Effector memory CD4-positive, alpha-beta T cell (primary cell): ENCODE data around the gene EPHB6.

ENCODE experiments used
- DNase-seq, 3 donors: peaks; one replicate each; pipeline ENCODE4 v3.0.0-alpha.2; 2020
- H3K27ac ChIP-seq: 2 replicates; pipeline ENCODE4 v1.7.0; 2013; ENCODE audit warnings: mild to moderate bottlenecking, low read length, moderate library complexity; ENCODE audit not compliant: insufficient read depth, poor library complexity, severe bottlenecking
- H3K27me3 ChIP-seq: replicated peaks from 2 replicates; pipeline ENCODE4 v1.7.0; 2013; ENCODE audit warnings: mild to moderate bottlenecking, low read length; ENCODE audit not compliant: insufficient read depth, control insufficient read depth, poor library complexity, severe bottlenecking
- H3K36me3 ChIP-seq: 2 replicates; pipeline ENCODE4 v1.7.0; 2013; ENCODE audit warnings: mild to moderate bottlenecking, low read length, moderate library complexity; ENCODE audit not compliant: control insufficient read depth, insufficient read depth
- H3K4me1 ChIP-seq: 2 replicates; pipeline ENCODE4 v1.7.0; 2013; ENCODE audit warnings: low read length, mild to moderate bottlenecking; ENCODE audit not compliant: control insufficient read depth, insufficient read depth, poor library complexity, severe bottlenecking
- H3K4me3 ChIP-seq: 2 replicates; pipeline ENCODE4 v1.7.0; 2013; ENCODE audit warnings: low read length, low read depth, mild to moderate bottlenecking; ENCODE audit not compliant: insufficient read depth, poor library complexity, severe bottlenecking
- H3K9me3 ChIP-seq: 2 replicates; pipeline ENCODE4 v1.7.0; 2013; ENCODE audit warnings: mild to moderate bottlenecking, low read length, moderate library complexity; ENCODE audit not compliant: control insufficient read depth

Gene EPHB6

DNA sequence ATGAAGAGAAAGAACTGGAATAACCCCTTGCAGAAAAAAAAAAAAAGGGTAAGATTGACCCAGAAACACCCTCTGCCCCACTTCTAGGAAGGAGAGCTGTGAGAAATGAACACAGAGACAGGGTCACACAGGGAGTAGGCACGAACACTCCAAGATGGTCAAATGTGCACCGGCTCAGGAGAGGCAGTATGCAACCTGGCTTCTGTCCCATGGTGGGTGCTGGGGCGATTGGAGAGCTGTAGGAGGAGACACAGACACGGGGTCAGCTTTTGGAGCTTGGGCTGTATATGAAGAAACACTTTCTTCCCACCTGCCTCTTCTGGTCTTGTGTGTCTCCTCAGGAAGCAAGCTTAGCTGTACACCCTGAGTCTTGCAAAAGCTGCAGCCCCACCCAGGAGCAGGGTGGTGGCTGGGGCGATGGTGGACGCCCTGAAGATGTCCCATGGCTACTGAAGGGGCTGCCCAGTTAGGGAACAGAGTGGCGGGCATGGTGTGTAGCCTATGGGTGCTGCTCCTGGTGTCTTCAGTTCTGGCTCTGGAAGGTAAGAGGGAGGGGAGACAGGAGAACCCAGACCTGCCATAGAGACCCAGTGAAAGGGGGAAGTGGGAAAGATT is 8.0 kb downstream of the EPHB6 start:
- no peaks in the 10 kb centered on the region for H3K9me3 ChIP-seq
- peaks cover 2% of the 10 kb centered on the region for H3K36me3 ChIP-seq
- H3K27ac ChIP-seq: no peak overlapping the region

DNA sequence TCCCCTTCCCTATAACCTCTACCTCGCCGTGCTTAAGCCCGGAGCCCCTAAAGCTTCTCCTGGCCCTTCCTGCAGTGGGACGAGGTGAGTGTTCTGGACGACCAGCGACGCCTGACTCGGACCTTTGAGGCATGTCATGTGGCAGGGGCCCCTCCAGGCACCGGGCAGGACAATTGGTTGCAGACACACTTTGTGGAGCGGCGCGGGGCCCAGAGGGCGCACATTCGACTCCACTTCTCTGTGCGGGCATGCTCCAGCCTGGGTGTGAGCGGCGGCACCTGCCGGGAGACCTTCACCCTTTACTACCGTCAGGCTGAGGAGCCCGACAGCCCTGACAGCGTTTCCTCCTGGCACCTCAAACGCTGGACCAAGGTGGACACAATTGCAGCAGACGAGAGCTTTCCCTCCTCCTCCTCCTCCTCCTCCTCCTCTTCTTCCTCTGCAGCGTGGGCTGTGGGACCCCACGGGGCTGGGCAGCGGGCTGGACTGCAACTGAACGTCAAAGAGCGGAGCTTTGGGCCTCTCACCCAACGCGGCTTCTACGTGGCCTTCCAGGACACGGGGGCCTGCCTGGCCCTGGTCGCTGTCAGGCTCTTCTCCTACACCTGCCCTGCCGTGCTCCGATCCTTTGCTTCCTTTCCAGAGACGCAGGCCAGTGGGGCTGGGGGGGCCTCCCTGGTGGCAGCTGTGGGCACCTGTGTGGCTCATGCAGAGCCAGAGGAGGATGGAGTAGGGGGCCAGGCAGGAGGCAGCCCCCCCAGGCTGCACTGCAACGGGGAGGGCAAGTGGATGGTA is 9.2 kb downstream of the EPHB6 start:
- no peaks in the 10 kb centered on the region for H3K9me3 ChIP-seq
- H3K27ac ChIP-seq: no peak overlapping the region
- no peak overlapping the region for H3K4me3 ChIP-seq
- H3K36me3 ChIP-seq: peaks cover 7% of the 10 kb centered on the region
- no peaks in the 10 kb centered on the region for H3K27me3 ChIP-seq
- no peaks in the 10 kb centered on the region for H3K4me1 ChIP-seq
- no peak for DNase-seq

More for the DNA sequence above, 8.0 kb downstream of the EPHB6 start:
- Histone ChIP-seq H3K4me3 (no peak overlapping the region), H3K4me1 (no peaks in the 10 kb centered on the region), H3K27me3 (no peaks in the 10 kb centered on the region)
- DNase-seq: no peak

DNA sequence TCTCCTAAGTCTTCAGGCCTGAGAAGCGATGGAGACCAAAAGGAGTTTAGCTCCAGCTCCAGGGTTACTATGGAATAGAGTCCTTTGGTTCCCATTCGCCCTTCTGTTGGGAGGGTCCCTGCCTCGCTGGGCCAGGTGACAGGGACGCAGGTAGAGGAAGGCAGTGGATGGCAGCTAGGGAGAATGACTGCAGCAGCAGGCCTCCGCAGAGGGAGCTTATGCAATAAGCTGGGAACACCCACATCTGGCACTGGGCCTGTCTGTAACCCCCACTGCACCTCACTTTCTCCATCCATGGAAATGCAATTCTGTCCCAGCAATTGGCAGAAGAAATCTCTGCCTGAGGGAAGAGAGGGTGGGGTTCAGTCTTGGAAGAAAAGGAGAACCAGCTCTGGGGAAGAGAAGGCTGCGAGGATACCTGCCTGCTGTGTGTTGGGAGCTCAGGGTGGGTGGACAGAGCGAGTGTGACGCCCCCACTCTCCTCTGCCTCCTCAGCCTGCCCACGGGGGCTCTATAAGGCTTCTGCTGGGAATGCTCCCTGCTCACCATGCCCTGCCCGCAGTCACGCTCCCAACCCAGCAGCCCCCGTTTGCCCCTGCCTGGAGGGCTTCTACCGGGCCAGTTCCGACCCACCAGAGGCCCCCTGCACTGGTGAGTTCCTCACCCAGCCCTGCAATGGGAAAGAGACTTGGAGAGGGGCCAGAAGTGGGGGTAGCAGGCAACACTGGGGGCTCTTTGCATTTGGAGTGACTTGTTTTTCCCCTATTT is 10.3 kb downstream of the EPHB6 start:
- DNase-seq: no peak
- Histone ChIP-seq H3K4me3 (no peak overlapping the region), H3K27ac (no peak overlapping the region), H3K4me1 (no peaks in the 10 kb centered on the region), H3K36me3 (peaks cover 7% of the 10 kb centered on the region), H3K27me3 (no peaks in the 10 kb centered on the region), H3K9me3 (no peaks in the 10 kb centered on the region)

DNA sequence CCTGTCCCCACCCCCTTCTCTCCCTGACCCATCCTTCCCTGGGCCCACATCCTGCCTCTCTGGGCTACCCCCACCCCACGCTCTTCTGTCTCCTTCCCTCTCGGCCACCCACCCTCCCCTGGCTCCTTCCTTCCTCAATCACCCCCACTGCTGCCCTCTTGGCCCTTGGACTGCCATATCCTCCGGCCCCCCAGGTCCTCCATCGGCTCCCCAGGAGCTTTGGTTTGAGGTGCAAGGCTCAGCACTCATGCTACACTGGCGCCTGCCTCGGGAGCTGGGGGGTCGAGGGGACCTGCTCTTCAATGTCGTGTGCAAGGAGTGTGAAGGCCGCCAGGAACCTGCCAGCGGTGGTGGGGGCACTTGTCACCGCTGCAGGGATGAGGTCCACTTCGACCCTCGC is 10.9 kb downstream of the EPHB6 start:
- no peaks in the 10 kb centered on the region for H3K4me1 ChIP-seq
- H3K4me3 ChIP-seq: no peak overlapping the region
- no peak for DNase-seq
- H3K36me3 ChIP-seq: peaks cover 7% of the 10 kb centered on the region
- no peak overlapping the region for H3K27ac ChIP-seq
- no peaks in the 10 kb centered on the region for H3K9me3 ChIP-seq
- H3K27me3 ChIP-seq: no peaks in the 10 kb centered on the region

DNA sequence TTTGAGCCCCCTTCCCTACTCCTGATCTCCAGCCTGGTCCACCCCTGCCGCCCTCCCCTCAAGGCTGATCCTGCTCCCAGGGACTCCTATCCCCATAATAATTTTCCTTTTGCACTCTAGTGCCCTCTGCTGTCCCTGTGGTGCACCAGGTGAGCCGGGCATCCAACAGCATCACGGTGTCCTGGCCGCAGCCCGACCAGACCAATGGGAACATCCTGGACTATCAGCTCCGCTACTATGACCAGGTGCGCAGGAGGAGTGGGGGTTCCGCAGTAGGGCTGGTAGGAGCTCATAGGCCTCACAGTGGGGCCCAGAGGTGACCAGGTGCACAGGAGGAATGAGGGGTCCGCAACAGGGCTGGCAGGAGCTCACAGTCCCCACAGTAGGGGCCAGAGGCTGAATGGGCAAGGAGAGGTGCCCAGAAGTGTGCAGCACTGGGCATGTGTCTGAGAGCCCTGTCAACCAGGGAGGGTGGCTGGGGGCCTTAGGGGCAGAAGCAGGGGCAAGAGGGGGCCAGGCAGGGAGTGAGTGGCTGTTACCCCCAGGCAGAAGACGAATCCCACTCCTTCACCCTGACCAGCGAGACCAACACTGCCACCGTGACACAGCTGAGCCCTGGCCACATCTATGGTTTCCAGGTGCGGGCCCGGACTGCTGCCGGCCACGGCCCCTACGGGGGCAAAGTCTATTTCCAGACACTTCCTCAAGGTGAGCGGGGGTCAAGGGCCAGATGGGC is 11.7 kb downstream of the EPHB6 start:
- no peak overlapping the region for H3K4me3 ChIP-seq
- no peaks in the 10 kb centered on the region for H3K27me3 ChIP-seq
- H3K36me3 ChIP-seq: peaks cover 7% of the 10 kb centered on the region
- no peak overlapping the region for H3K27ac ChIP-seq
- no peaks in the 10 kb centered on the region for H3K9me3 ChIP-seq
- DNase-seq: no peak
- H3K4me1 ChIP-seq: no peaks in the 10 kb centered on the region

DNA sequence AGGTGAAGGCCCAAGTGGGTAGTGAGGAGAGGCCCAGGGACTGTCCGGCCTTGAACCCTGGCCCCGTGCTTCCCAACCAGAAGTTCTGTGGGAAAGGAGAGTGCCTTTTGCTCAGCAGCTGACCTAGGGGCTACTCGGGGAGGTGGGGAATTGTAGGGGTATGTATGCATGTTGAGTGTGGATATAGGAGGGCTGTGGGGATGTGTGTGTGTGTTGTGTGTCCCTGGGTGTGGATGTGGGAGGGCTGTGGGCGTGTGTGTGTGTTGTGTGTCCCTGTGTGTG is 12.2 kb downstream of the EPHB6 start:
- Histone ChIP-seq H3K4me3 (no peak overlapping the region), H3K4me1 (no peaks in the 10 kb centered on the region), H3K27me3 (no peaks in the 10 kb centered on the region), H3K36me3 (peaks cover 7% of the 10 kb centered on the region), H3K27ac (no peak overlapping the region), H3K9me3 (no peaks in the 10 kb centered on the region)
- DNase-seq: no peak

DNA sequence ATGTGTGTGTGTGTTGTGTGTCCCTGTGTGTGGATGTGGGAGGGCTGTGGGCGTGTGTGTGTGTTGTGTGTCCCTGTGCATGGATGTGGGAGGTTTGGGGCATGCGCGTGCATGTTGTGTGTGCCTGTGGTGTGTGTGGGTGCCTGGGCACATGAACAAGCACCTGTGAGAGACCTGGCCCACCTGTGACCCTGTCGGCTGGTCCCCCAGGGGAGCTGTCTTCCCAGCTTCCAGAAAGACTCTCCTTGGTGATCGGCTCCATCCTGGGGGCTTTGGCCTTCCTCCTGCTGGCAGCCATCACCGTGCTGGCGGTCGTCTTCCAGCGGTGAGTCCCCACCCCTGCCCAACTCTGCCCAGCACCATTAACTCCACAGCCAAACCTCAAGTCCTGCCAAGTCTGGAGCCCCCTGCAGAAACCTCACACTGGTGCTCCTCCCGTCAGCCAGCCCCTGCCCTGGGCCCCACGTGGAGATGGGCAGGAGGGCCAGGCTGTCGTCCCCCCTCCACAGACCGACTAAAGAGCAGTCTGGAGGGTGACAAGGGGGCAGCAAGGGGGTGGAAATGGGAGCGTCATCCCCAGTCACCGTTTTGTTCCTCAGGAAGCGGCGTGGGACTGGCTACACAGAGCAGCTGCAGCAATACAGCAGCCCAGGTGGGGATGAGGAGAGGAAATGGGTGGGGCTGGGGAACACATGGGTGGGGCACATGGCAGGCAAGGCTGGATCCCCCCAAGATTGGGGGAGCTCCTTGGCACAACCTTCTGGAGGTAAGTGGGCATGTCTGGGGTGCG is 12.7 kb downstream of the EPHB6 start:
- Histone ChIP-seq H3K4me1 (no peaks in the 10 kb centered on the region), H3K4me3 (no peak overlapping the region), H3K9me3 (no peaks in the 10 kb centered on the region), H3K27ac (no peak overlapping the region), H3K36me3 (peaks cover 7% of the 10 kb centered on the region), H3K27me3 (no peaks in the 10 kb centered on the region)
- DNase-seq: no peak

DNA sequence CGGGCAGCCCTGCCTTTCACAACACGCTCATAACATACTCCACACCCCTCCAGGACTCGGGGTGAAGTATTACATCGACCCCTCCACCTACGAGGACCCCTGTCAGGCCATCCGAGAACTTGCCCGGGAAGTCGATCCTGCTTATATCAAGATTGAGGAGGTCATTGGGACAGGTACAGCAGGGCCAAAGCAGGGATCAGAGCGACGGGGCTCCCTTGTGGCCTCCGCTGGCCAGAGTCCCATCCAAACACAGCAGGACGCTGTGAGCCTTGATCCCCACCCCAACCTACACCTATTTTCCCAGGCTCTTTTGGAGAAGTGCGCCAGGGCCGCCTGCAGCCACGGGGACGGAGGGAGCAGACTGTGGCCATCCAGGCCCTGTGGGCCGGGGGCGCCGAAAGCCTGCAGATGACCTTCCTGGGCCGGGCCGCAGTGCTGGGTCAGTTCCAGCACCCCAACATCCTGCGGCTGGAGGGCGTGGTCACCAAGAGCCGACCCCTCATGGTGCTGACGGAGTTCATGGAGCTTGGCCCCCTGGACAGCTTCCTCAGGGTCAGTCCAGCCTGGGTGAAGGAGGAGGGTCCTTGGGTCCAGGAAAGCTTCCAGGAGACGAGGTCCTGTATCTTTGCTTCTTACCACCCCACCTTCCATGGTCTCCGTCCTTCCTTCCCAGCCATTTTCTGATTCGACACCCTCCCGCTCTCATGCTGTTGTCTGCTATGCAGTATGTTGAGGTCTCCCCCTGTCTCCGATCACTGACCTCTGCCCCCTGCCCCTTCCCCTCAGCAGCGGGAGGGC is 13.5 kb downstream of the EPHB6 start:
- H3K4me3 ChIP-seq: no peak overlapping the region
- no peak overlapping the region for H3K27ac ChIP-seq
- peaks cover 4% of the 10 kb centered on the region for H3K36me3 ChIP-seq
- H3K4me1 ChIP-seq: no peaks in the 10 kb centered on the region
- H3K9me3 ChIP-seq: no peaks in the 10 kb centered on the region
- no peak for DNase-seq
- no peaks in the 10 kb centered on the region for H3K27me3 ChIP-seq

DNA sequence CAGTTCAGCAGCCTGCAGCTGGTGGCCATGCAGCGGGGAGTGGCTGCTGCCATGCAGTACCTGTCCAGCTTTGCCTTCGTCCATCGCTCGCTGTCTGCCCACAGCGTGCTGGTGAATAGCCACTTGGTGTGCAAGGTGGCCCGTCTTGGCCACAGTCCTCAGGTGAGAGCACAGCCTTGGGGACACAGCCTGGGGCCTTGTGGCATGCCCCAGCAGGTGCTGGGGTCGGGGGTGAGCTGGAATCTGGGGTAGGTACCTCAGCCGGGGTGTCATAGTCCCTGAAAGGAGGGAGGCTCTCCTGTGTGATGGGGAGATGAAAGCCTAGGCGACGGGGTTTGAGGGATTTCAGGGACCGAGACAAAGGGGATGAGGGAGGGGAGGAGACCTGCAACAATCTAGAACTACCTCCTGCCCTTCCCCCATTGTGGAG is 14.1 kb downstream of the EPHB6 start:
- Histone ChIP-seq H3K4me1 (no peaks in the 10 kb centered on the region), H3K9me3 (no peaks in the 10 kb centered on the region), H3K27ac (no peak overlapping the region), H3K27me3 (no peaks in the 10 kb centered on the region), H3K4me3 (no peak overlapping the region), H3K36me3 (peaks cover 4% of the 10 kb centered on the region)
- DNase-seq: no peak
